ENCODE measurements around the gene MTM1. TPM values are rescaled to one million over a fixed set of nuclear protein-coding genes. Genes with fewer than 3 reads are reported as not detected.

MTM1 gene
- total and polyA plus RNA-seq, 2 experiments from 2014 or later = 8.1 to 8.9 TPM

GRCh38 chrX:150594584-150594983 is 26.2 kb downstream of the MTM1 start:
- Histone ChIP-seq H3K4me2 (ENCODE audit: unreplicated experiment) (no peak overlapping the region), H3K36me3 (ENCODE audit: low read depth) (no peaks in the 10 kb centered on the region), H4K20me1 (ENCODE audit: insufficient read depth) (no peaks in the 10 kb centered on the region), H3F3A (ENCODE audit: insufficient read depth) (no peaks in the 10 kb centered on the region), H3K27ac (no peak overlapping the region), H3K27me3 (replicated peaks; ENCODE audit: insufficient read depth) (no peaks in the 10 kb centered on the region), H3K4me1 (ENCODE audit: insufficient read depth) (no peaks in the 10 kb centered on the region), H2AFZ (no peak overlapping the region), H3K9me2 (ENCODE audit: insufficient read depth) (no peaks in the 10 kb centered on the region), H3K79me2 (ENCODE audit: insufficient read depth) (no peaks in the 10 kb centered on the region), H3K9me3 (ENCODE audit: low read depth) (no peaks in the 10 kb centered on the region), H3K4me3 (no peak overlapping the region), H3K9ac (no peak overlapping the region)
- DNase-seq = no peak
- TF ChIP-seq EZH2phosphoT487 (IDR thresholded peaks at IDR 0.05; ENCODE audit: insufficient read depth, low read depth) = no peak
- no peak for TF ChIP-seq EZH2 (IDR thresholded peaks at IDR 0.05; ENCODE audit: insufficient read depth, poor library complexity, severe bottlenecking)
- in situ Hi-C loops (cut with MboI) = loop anchor here (25.0 kb wide), 1 partner anchor 632 kb away; no protein-coding TSS in a partner anchor
- 91 to 100% methylated on average over 1 of the region's 1 CpG for WGBS, 2 experiments (ENCODE audit: low coverage in 1 of 2, low lambda C conversion rate in 2 of 2, missing lambda C conversion rate in 2 of 2)

- Histone ChIP-seq H3K27me3 (replicated peaks; ENCODE audit: insufficient read depth) (no peaks in the 10 kb centered on the region), H3K9me3 (ENCODE audit: low read depth) (no peaks in the 10 kb centered on the region), H3K79me2 (ENCODE audit: insufficient read depth) (no peaks in the 10 kb centered on the region), H3K9ac (no peak overlapping the region), H2AFZ (no peak overlapping the region), H3K27ac (no peak overlapping the region), H3K4me2 (ENCODE audit: unreplicated experiment) (no peak overlapping the region), H4K20me1 (ENCODE audit: insufficient read depth) (no peaks in the 10 kb centered on the region), H3K36me3 (ENCODE audit: low read depth) (no peaks in the 10 kb centered on the region), H3K4me3 (no peak overlapping the region), H3F3A (ENCODE audit: insufficient read depth) (no peaks in the 10 kb centered on the region), H3K4me1 (ENCODE audit: insufficient read depth) (no peaks in the 10 kb centered on the region), H3K9me2 (ENCODE audit: insufficient read depth) (no peaks in the 10 kb centered on the region)
- no peak for TF ChIP-seq EZH2 (IDR thresholded peaks at IDR 0.05; ENCODE audit: insufficient read depth, poor library complexity, severe bottlenecking)
- TF ChIP-seq EZH2phosphoT487 (IDR thresholded peaks at IDR 0.05; ENCODE audit: insufficient read depth, low read depth) = no peak
- DNase-seq = no peak
- in situ Hi-C loops (cut with MboI) = loop anchor here (25.0 kb wide), 1 partner anchor 637 kb away; no protein-coding TSS in a partner anchor
- 90 to 100% methylated on average over 1 of the region's 1 CpG for WGBS, 2 experiments (ENCODE audit: low coverage in 1 of 2, low lambda C conversion rate in 2 of 2, missing lambda C conversion rate in 2 of 2)
Measured at GRCh38 chrX:150599226-150599625, 30.8 kb downstream of the MTM1 start.

- Histone ChIP-seq H3K27ac (no peak overlapping the region), H3K4me3 (no peak overlapping the region), H3K9me2 (ENCODE audit: insufficient read depth) (no peaks in the 10 kb centered on the region), H3K27me3 (replicated peaks; ENCODE audit: insufficient read depth) (no peaks in the 10 kb centered on the region), H3K4me1 (ENCODE audit: insufficient read depth) (no peaks in the 10 kb centered on the region), H3F3A (ENCODE audit: insufficient read depth) (no peaks in the 10 kb centered on the region), H3K9me3 (ENCODE audit: low read depth) (no peaks in the 10 kb centered on the region), H3K79me2 (ENCODE audit: insufficient read depth) (no peaks in the 10 kb centered on the region), H2AFZ (no peak overlapping the region), H3K4me2 (ENCODE audit: unreplicated experiment) (no peak overlapping the region), H3K9ac (no peak overlapping the region), H3K36me3 (ENCODE audit: low read depth) (no peaks in the 10 kb centered on the region), H4K20me1 (ENCODE audit: insufficient read depth) (no peaks in the 10 kb centered on the region)
- in situ Hi-C loops (cut with MboI) = no loop called here
- TF ChIP-seq EZH2 (IDR thresholded peaks at IDR 0.05; ENCODE audit: insufficient read depth, poor library complexity, severe bottlenecking) (no peak), EZH2phosphoT487 (IDR thresholded peaks at IDR 0.05; ENCODE audit: insufficient read depth, low read depth) (no peak)
- DNase-seq = no peak
Measured at GRCh38 chrX:150602296-150602695, 33.9 kb downstream of the MTM1 start.

- Histone ChIP-seq H3K4me2 (ENCODE audit: unreplicated experiment) (no peak overlapping the region), H3K79me2 (ENCODE audit: insufficient read depth) (no peaks in the 10 kb centered on the region), H3K27me3 (replicated peaks; ENCODE audit: insufficient read depth) (no peaks in the 10 kb centered on the region), H2AFZ (no peak overlapping the region), H3K4me3 (no peak overlapping the region), H3K9me2 (ENCODE audit: insufficient read depth) (no peaks in the 10 kb centered on the region), H3K4me1 (ENCODE audit: insufficient read depth) (no peaks in the 10 kb centered on the region), H3K36me3 (ENCODE audit: low read depth) (no peaks in the 10 kb centered on the region), H3K9ac (no peak overlapping the region), H4K20me1 (ENCODE audit: insufficient read depth) (no peaks in the 10 kb centered on the region), H3K9me3 (ENCODE audit: low read depth) (no peaks in the 10 kb centered on the region), H3F3A (ENCODE audit: insufficient read depth) (no peaks in the 10 kb centered on the region), H3K27ac (no peak overlapping the region)
- no peak for DNase-seq
- in situ Hi-C loops (cut with MboI) = no loop called here
- WGBS, 2 experiments (ENCODE audit: low coverage in 1 of 2, low lambda C conversion rate in 2 of 2, missing lambda C conversion rate in 2 of 2) = 97% methylated on average over 3 of the region's 3 CpGs
- no peak for TF ChIP-seq EZH2 (IDR thresholded peaks at IDR 0.05; ENCODE audit: insufficient read depth, poor library complexity, severe bottlenecking)
- TF ChIP-seq EZH2phosphoT487 (IDR thresholded peaks at IDR 0.05; ENCODE audit: insufficient read depth, low read depth) = no peak
Measured at GRCh38 chrX:150602743-150603142, 34.3 kb downstream of the MTM1 start.

- H2AFZ ChIP-seq = no peak overlapping the region
- H4K20me1 ChIP-seq (ENCODE audit: insufficient read depth) = no peaks in the 10 kb centered on the region
- no peak for TF ChIP-seq EZH2 (IDR thresholded peaks at IDR 0.05; ENCODE audit: insufficient read depth, poor library complexity, severe bottlenecking)
- TF ChIP-seq EZH2phosphoT487 (IDR thresholded peaks at IDR 0.05; ENCODE audit: insufficient read depth, low read depth) = no peak
- WGBS, 2 experiments (ENCODE audit: low coverage in 1 of 2, low lambda C conversion rate in 2 of 2, missing lambda C conversion rate in 2 of 2) = 55 to 65% methylated on average over 2 of the region's 2 CpGs
- no peaks in the 10 kb centered on the region for H3F3A ChIP-seq (ENCODE audit: insufficient read depth)
- H3K79me2 ChIP-seq (ENCODE audit: insufficient read depth) = no peaks in the 10 kb centered on the region
- no peaks in the 10 kb centered on the region for H3K9me2 ChIP-seq (ENCODE audit: insufficient read depth)
- H3K4me3 ChIP-seq = no peak overlapping the region
- no peaks in the 10 kb centered on the region for H3K9me3 ChIP-seq (ENCODE audit: low read depth)
- no peak overlapping the region for H3K27ac ChIP-seq
- in situ Hi-C loops (cut with MboI) = no loop called here
- no peaks in the 10 kb centered on the region for H3K36me3 ChIP-seq (ENCODE audit: low read depth)
- DNase-seq = no peak
- H3K4me1 ChIP-seq (ENCODE audit: insufficient read depth) = no peaks in the 10 kb centered on the region
- no peak overlapping the region for H3K9ac ChIP-seq
- H3K27me3 ChIP-seq (replicated peaks; ENCODE audit: insufficient read depth) = no peaks in the 10 kb centered on the region
- H3K4me2 ChIP-seq (ENCODE audit: unreplicated experiment) = no peak overlapping the region
Measured at GRCh38 chrX:150605603-150606002, 37.2 kb downstream of the MTM1 start.

Data from GM23248 (cell line).